Colonic mucosa (tissue), 4 donors: ENCODE measurements around the gene MAP3K1. TPM values are rescaled to one million over a fixed set of nuclear protein-coding genes. Genes with fewer than 3 reads are reported as not detected.

ENCODE experiments used
- DNase-seq: peaks from one replicate; pipeline ENCODE4 v3.0.0-alpha.2; 2020
- H3K27ac ChIP-seq: fragments of 200-600 bp; one replicate; pipeline ENCODE4 v1.8.0; 2021
- H3K27me3 ChIP-seq: fragments of 200-600 bp; one replicate; pipeline ENCODE4 v1.8.0; 2021
- H3K36me3 ChIP-seq: fragments of 200-600 bp; one replicate; pipeline ENCODE4 v1.8.0; 2021
- H3K4me1 ChIP-seq: fragments of 200-600 bp; one replicate; pipeline ENCODE4 v1.8.0; 2021; ENCODE audit warnings: mild to moderate bottlenecking
- H3K4me3 ChIP-seq: fragments of 200-600 bp; one replicate; pipeline ENCODE4 v1.8.0; 2021
- H3K9ac ChIP-seq, 2 donors: one replicate each; pipeline ENCODE4 v1.7.0; 2013; ENCODE audit warnings: control low read depth in 2 of 2, low read depth in 2 of 2, low read length in 2 of 2
- H3K9me3 ChIP-seq: fragments of 200-600 bp; one replicate; pipeline ENCODE4 v1.8.0; 2021
- intact Hi-C: fragments of 100-400 bp; cut with DNase I; formaldehyde crosslinking; loops from one replicate; pipeline ENCODE4 v1.14.1; 2022
- total RNA-seq, 2 donors: library from RNA; stranded (reverse); fragmentation: NEBNext Ultra II Directional in 1 of 2; extraction: Animal tissue kit (Norgen Biotek cat#: 25700) in 1 of 2; gene quantifications; one replicate each; pipeline ENCODE4 v1.2.1, GENCODE V29; 2021
- TF ChIP-seq, protein P1 (sequence below): fragments of 200-600 bp; IDR thresholded peaks from one replicate; pipeline ENCODE4 v1.8.0; 2022; ENCODE audit warnings: antibody characterized with exemption, mild to moderate bottlenecking
- donor health status: healthy.
- donor health status: DM: no; HTN: no; CAD: no.
- donor health status: DM: no; HTN: no; CAD: no.

Gene MAP3K1
- total RNA-seq, 2 donors from 2014 or later, result 12.2 to 12.6 TPM

DNA sequence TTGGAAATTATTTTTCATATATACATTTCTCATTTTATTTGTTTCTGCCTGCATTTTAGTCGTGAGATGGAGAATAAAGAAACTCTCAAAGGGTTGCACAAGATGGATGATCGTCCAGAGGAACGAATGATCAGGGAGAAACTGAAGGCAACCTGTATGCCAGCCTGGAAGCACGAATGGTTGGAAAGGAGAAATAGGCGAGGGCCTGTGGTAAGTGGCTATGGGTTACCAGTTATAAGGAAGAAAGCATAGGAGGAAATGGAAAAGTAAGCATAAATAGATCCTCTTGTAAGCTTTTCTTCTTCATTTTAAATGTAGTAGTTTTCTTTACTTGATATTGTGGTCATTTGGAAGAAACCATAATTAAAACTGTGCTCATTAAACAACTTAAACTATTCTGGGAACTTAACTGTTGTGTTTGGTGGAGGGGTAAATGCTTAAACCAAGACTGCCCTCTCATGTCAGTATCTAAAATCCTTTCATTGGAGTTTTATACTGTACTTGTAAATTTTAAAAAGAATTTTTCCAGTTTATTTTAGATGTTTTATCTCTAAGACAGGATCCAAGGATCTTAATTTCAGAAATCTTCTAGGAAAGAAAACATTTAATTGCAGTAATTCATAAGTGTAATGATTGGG lies 41.3 kb downstream of the MAP3K1 start:
- DNase-seq, result no peak
- Histone ChIP-seq H3K4me1 (peaks cover 5% of the 10 kb centered on the region), H3K9ac (no peak overlapping the region)

DNA sequence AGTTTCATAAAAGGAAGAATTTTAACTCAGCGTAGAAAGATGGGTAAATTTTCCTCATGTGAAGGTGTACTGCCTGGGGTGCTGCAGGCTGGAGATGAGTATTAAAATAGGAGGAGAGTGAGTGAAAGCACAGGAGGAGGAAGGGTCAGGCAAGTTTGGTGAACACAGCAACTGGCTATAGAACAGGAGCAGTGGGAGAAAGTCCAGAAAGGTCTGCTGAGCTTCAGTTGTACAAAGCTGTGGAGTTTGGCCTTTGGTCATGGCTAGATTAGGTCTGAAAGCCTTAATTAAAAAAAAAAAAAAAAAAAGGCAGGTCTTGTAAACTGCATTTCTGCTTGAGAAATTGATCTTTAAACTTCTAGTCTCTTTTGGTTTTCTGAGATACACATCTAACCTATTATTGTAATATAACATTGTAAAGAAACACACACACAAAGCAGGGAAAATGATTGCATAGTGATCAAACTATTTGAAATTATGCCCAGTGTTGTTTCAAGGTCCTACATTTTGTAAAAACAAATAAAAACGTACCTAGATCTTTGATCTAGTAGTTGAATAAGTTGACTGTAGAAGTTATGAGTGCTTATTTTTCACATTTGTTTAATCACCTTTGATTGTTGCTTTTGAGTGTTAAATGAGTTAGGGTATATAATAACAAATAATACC lies 43.6 kb downstream of the MAP3K1 start:
- TF ChIP-seq, protein P1, sequence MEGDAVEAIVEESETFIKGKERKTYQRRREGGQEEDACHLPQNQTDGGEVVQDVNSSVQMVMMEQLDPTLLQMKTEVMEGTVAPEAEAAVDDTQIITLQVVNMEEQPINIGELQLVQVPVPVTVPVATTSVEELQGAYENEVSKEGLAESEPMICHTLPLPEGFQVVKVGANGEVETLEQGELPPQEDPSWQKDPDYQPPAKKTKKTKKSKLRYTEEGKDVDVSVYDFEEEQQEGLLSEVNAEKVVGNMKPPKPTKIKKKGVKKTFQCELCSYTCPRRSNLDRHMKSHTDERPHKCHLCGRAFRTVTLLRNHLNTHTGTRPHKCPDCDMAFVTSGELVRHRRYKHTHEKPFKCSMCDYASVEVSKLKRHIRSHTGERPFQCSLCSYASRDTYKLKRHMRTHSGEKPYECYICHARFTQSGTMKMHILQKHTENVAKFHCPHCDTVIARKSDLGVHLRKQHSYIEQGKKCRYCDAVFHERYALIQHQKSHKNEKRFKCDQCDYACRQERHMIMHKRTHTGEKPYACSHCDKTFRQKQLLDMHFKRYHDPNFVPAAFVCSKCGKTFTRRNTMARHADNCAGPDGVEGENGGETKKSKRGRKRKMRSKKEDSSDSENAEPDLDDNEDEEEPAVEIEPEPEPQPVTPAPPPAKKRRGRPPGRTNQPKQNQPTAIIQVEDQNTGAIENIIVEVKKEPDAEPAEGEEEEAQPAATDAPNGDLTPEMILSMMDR, result no peak
- H3K4me1 ChIP-seq, result peaks cover 3% of the 10 kb centered on the region
- no peak overlapping the region for H3K27ac ChIP-seq
- no peaks in the 10 kb centered on the region for H3K36me3 ChIP-seq
- H3K9ac ChIP-seq, result no peak overlapping the region
- intact Hi-C loops, result no loop called here
- no peak for DNase-seq
- no peaks in the 10 kb centered on the region for H3K9me3 ChIP-seq
- no peaks in the 10 kb centered on the region for H3K27me3 ChIP-seq
- H3K4me3 ChIP-seq, result no peak overlapping the region

More for the DNA sequence above, 41.3 kb downstream of the MAP3K1 start:
- Histone ChIP-seq H3K4me3 (no peak overlapping the region), H3K36me3 (no peaks in the 10 kb centered on the region), H3K27ac (no peak overlapping the region), H3K27me3 (no peaks in the 10 kb centered on the region), H3K9me3 (no peaks in the 10 kb centered on the region)
- intact Hi-C loops, result no loop called here
- TF ChIP-seq, protein P1, result no peak

DNA sequence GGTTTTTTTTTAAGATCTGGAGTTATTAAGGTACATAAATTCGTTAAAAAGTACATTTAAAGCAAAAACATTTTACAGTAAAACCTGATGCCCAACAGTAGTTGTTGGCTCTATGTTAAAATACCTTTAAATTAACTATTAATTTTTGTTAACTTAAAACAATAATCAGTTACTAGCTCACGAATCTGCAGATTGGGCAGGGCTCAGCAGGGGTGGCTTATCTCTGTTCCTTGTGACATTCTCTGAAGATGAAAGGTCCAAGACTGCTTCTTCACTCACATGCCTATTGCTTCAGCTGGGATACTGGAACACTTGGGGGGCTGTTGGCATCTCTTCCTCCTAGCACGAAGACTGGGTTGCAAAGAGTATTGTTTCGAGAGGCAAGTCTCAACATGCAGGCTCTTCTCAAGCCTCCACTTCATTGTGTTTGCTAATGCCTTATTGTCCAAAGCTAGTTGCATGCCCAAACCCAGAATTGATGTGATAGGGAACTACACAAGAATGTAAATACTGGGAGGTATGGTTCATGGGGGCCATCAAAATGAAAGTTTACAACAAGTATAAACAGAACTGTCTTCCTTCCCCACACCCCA lies 46.6 kb downstream of the MAP3K1 start:
- Histone ChIP-seq H3K36me3 (peaks cover 7% of the 10 kb centered on the region), H3K9me3 (no peaks in the 10 kb centered on the region), H3K27ac (no peak overlapping the region), H3K4me3 (no peak overlapping the region), H3K27me3 (no peaks in the 10 kb centered on the region), H3K4me1 (no peaks in the 10 kb centered on the region), H3K9ac (no peak overlapping the region)
- TF ChIP-seq, protein P1, result no peak
- no peak for DNase-seq
- intact Hi-C loops, result no loop called here

DNA sequence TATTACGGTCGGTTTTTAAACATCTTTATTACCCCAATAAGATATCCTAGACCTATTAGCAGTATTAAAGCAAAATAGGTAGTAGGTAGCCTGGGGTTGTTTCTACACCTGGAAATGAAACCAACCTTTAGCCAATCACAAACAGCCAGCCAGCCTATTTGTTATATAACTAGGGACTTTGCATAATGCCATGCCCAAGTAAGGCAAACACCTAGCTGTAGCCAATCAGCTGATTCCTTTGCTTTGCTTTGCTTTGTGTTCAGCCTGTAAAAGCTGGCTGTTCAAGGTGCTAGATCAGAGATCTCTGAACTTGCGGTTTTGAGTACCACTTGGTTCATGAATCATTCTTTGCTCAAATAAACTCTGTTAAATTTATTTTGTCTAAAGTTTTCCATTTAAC lies 47.6 kb downstream of the MAP3K1 start:
- Histone ChIP-seq H3K27ac (no peak overlapping the region), H3K9ac (no peak overlapping the region), H3K36me3 (peaks cover 7% of the 10 kb centered on the region), H3K4me1 (no peaks in the 10 kb centered on the region), H3K9me3 (no peaks in the 10 kb centered on the region), H3K27me3 (no peaks in the 10 kb centered on the region), H3K4me3 (no peak overlapping the region)
- DNase-seq, result no peak
- intact Hi-C loops, result no loop called here
- TF ChIP-seq, protein P1, result no peak

DNA sequence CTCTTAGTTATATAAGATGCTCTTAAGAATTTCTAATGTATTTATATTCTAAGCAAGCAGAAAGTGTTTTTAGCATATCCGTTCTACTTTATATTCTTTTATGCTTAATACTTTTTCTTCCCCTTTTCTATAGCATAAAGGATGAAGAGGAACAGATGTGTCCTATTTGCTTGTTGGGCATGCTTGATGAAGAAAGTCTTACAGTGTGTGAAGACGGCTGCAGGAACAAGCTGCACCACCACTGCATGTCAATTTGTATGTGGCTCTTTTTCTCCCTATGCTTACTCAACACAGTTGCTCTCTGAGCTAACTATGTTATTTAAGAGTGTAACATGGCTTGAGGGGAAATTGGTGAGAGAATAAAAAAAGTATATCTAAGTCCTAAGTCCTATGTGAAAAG lies 56.4 kb downstream of the MAP3K1 start:
- Histone ChIP-seq H3K4me1 (no peaks in the 10 kb centered on the region), H3K36me3 (no peaks in the 10 kb centered on the region), H3K27me3 (no peaks in the 10 kb centered on the region), H3K4me3 (no peak overlapping the region), H3K9me3 (no peaks in the 10 kb centered on the region), H3K27ac (no peak overlapping the region), H3K9ac (no peak overlapping the region)
- intact Hi-C loops, result no loop called here
- DNase-seq, result no peak
- TF ChIP-seq, protein P1, result no peak
